ENCODE results near the gene PCNX1. TPM values are rescaled to one million over a fixed set of nuclear protein-coding genes. Genes with fewer than 3 reads are reported as not detected.

PCNX1 gene
- total RNA-seq, 2 experiments from 2014 or later: 32.7 to 42.6 TPM

GRCh38 chr14:70972107-70972976 is 65.1 kb downstream of the PCNX1 start:
- peak; percentile 78 for ATAC-seq
- CTCF ChIA-PET: interaction anchor here (0.7 to 2.2 kb wide), 28 partner anchors 10 to 236 kb away, joined by 3 to 23 read pairs (median 5); partner anchors contain the start of gene PCNX1

DNA sequence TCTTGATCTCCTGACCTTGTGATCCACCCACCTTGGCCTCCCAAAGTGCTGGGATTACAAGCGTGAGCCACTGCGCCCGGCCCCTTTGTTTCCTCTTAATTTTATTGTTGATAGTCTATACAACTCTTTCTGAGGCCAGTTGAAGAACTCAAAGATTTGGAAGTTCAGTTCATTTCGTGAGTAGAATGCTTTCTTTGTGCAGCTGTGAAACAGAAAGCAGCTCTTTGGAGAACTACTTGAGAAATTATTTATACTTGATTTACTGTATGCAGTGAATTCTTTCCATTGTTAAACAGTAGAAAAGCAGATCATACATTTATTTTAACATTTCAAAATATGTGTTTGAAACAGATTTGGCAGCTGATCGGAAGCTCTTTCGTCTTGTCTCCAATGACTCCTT is 69.3 kb downstream of the PCNX1 start:
- TF ChIP-seq, protein P1, sequence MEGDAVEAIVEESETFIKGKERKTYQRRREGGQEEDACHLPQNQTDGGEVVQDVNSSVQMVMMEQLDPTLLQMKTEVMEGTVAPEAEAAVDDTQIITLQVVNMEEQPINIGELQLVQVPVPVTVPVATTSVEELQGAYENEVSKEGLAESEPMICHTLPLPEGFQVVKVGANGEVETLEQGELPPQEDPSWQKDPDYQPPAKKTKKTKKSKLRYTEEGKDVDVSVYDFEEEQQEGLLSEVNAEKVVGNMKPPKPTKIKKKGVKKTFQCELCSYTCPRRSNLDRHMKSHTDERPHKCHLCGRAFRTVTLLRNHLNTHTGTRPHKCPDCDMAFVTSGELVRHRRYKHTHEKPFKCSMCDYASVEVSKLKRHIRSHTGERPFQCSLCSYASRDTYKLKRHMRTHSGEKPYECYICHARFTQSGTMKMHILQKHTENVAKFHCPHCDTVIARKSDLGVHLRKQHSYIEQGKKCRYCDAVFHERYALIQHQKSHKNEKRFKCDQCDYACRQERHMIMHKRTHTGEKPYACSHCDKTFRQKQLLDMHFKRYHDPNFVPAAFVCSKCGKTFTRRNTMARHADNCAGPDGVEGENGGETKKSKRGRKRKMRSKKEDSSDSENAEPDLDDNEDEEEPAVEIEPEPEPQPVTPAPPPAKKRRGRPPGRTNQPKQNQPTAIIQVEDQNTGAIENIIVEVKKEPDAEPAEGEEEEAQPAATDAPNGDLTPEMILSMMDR (IDR thresholded peaks at IDR 0.05): no peak
- Mint-ChIP-seq H3K4me3 (no peak overlapping the region), H3K36me3 (ENCODE audit: low read depth) (peaks cover 27% of the 10 kb centered on the region), H3K27ac (peak overlapping the region; percentile 14), H3K9me3 (no peaks in the 10 kb centered on the region), H3K27me3 (no peaks in the 10 kb centered on the region), H3K4me1 (ENCODE audit: low read depth) (peaks cover 46% of the 10 kb centered on the region)
- intact Hi-C loops (cut with micrococcal nuclease): no loop called here
- DNase-seq (no peak), ATAC-seq (no peak)
- ChIA-PET CTCF (interaction anchor here (0.9 to 4.3 kb wide), 9 partner anchors 9 to 159 kb away, joined by 3 to 21 read pairs (median 10); partner anchors contain the start of gene PCNX1), POLR2A (interaction anchor here (0.8 to 1.2 kb wide), 2 partner anchors 9 to 57 kb away, joined by 3 to 4 read pairs; no protein-coding TSS in a partner anchor)

More at GRCh38 chr14:70972107-70972976, 65.1 kb downstream of the PCNX1 start:
- POLR2A ChIA-PET: interaction anchor here (0.6 to 1.1 kb wide), 4 partner anchors 52 to 335 kb away, joined by 3 to 4 read pairs (median 3); partner anchors contain the start of gene PCNX1
- no peaks in the 10 kb centered on the region for H3K9me3 Mint-ChIP-seq
- peak overlapping the region; percentile 57 for H3K27ac Mint-ChIP-seq
- peaks cover 40% of the 10 kb centered on the region for H3K4me1 Mint-ChIP-seq (ENCODE audit: low read depth)
- intact Hi-C loops (cut with micrococcal nuclease): loop anchor here (5.0 kb wide), 2 partner anchors 65 to 155 kb away; partner anchors contain the start of gene PCNX1
- DNase-seq: peak; percentile 94
- no peak overlapping the region for H3K4me3 Mint-ChIP-seq
- H3K27me3 Mint-ChIP-seq: no peaks in the 10 kb centered on the region
- TF ChIP-seq, protein P1 (IDR thresholded peaks at IDR 0.05): peak; percentile 83
- peaks cover 20% of the 10 kb centered on the region for H3K36me3 Mint-ChIP-seq (ENCODE audit: low read depth)

DNA sequence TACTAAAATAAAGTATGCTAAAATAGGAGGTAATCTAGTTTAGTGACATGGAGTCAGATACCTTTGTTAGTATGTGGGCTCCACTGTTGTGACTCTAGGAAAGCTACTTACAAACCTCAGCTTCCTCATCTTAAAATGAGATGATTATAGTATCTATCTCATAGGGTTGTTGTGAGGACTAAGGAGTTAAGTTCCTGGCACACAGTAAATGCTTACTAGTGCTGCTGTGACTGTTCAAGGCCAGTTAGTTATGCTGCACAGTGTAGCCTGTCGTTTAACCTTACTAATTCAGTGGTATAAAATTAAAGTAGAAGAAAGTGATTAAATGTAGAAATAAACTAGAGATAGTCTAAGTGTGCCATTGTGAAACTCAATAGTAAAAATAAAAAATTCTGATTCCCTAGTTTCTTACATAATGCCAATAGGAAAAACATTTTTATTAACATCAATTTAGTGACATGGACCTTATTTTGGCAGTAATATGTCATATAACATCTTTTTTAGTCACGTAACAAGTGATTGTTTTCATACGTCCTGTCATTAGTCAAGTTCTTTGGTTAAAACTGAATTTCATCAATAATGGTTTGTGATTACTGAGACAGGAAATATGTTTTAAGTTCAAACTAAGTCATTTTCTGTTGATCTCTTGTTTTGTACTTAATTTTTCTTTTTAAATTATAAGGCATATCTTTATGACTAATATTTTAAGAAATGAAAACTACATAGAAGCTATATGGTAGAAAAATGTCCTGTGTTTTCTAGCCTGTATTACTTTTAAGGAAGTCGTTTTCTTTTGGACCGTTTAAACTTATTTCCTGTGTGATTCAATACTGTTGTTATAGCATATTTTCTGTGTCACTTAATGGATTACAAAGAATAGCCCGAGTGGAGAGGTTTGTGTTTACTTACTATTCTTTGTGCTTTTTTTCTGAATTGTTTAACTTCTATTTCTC is 74.0 kb downstream of the PCNX1 start:
- POLR2A ChIA-PET: interaction anchor here (0.6 to 1.4 kb wide), 2 partner anchors 58 to 172 kb away, joined by 3 to 4 read pairs; partner anchors contain the start of gene MAP3K9
- Mint-ChIP-seq H3K9me3 (no peaks in the 10 kb centered on the region), H3K4me1 (ENCODE audit: low read depth) (peaks cover 48% of the 10 kb centered on the region), H3K36me3 (ENCODE audit: low read depth) (peaks cover 25% of the 10 kb centered on the region), H3K4me3 (peak overlapping the region; percentile 10), H3K27ac (peak overlapping the region; percentile 88), H3K27me3 (no peaks in the 10 kb centered on the region)
- CTCF ChIA-PET: interaction anchor here (0.6 to 4.3 kb wide), 6 partner anchors 9 to 688 kb away, joined by 3 to 21 read pairs (median 6); partner anchors contain the start of gene PCNX1
- intact Hi-C loops (cut with micrococcal nuclease): no loop called here
- TF ChIP-seq, protein P1 (IDR thresholded peaks at IDR 0.05): no peak
- ATAC-seq: peak; percentile 71
- DNase-seq: no peak

DNA sequence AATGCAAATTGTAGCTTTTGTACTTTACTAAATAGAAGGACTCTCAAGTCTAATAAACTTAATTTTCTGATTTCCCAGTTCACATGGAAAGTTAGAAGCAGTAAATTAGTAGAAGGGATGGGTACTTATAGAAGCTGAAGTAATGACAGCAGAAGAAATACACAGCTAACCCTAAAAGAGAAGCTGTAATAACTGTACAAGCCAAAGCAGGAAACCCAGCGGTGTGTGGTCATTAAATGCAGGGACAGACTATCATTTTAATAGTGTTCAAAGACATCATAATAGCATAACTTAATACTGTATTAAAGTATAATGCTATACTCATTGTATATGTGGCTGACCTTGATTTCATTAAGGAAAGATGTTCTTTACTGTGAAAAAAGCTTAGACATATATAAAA is 74.9 kb downstream of the PCNX1 start:
- no peaks in the 10 kb centered on the region for H3K27me3 Mint-ChIP-seq
- POLR2A ChIA-PET: no interaction called here
- DNase-seq: no peak
- no peak for ATAC-seq
- TF ChIP-seq, protein P1 (IDR thresholded peaks at IDR 0.05): no peak
- peaks cover 19% of the 10 kb centered on the region for H3K36me3 Mint-ChIP-seq (ENCODE audit: low read depth)
- H3K4me1 Mint-ChIP-seq (ENCODE audit: low read depth): peaks cover 50% of the 10 kb centered on the region
- H3K9me3 Mint-ChIP-seq: no peaks in the 10 kb centered on the region
- no peak overlapping the region for H3K4me3 Mint-ChIP-seq
- intact Hi-C loops (cut with micrococcal nuclease): no loop called here
- CTCF ChIA-PET: interaction anchor here (1.5 to 2.4 kb wide), 3 partner anchors 9 to 165 kb away, joined by 4 to 15 read pairs (median 8); no protein-coding TSS in a partner anchor
- H3K27ac Mint-ChIP-seq: peak overlapping the region; percentile 88

All from activated CD8-positive, alpha-beta T cell treated with anti-CD3 and anti-CD28 coated beads for 36 hours (primary cell).